ENCODE measurements around the gene KLHL17. TPM values are rescaled to one million over a fixed set of nuclear protein-coding genes. Genes with fewer than 3 reads are reported as not detected.

The KLHL17 gene
- total and polyA plus RNA-seq, 9 of the 15 experiments (the other 6 are each of a cell fraction or from before 2014, with no cell fraction given) = 0.14 to 84.8 (median 13.0) TPM

- peak; percentile 100 for TF ChIP-seq ZBTB12 (CRISPR knock-in tag; IDR thresholded peaks at IDR 0.05)
- TF ChIP-seq CTBP1 (IDR thresholded peaks at IDR 0.05; ENCODE audit: borderline replicate concordance) = peak; percentile 95
- TF ChIP-seq TEAD4 (IDR thresholded peaks at IDR 0.05; ENCODE audit: low read length) = peak; percentile 48
- peak; percentile 96; the same call in 1 of the 2 replicates for TF ChIP-seq TEAD4 (CRISPR knock-in tag; IDR thresholded peaks at IDR 0.05; ENCODE audit: borderline replicate concordance)
- TF ChIP-seq ZNF431 (CRISPR knock-in tag; IDR thresholded peaks at IDR 0.05) = peak; percentile 93
- peak; percentile 35 for TF ChIP-seq NEUROD1 (IDR thresholded peaks at IDR 0.05; ENCODE audit: borderline replicate concordance, low read depth, low read length, partially characterized antibody)
- TF ChIP-seq ZNF584 (CRISPR knock-in tag; IDR thresholded peaks at IDR 0.05; ENCODE audit: low read depth) = peak; percentile 87; the same call in 1 of the 2 replicates
- no peak for TF ChIP-seq MAFF (IDR thresholded peaks at IDR 0.05; ENCODE audit: low read length)
- no peak for TF ChIP-seq THAP7 (CRISPR knock-in tag; IDR thresholded peaks at IDR 0.05)
- TF ChIP-seq, protein P1, sequence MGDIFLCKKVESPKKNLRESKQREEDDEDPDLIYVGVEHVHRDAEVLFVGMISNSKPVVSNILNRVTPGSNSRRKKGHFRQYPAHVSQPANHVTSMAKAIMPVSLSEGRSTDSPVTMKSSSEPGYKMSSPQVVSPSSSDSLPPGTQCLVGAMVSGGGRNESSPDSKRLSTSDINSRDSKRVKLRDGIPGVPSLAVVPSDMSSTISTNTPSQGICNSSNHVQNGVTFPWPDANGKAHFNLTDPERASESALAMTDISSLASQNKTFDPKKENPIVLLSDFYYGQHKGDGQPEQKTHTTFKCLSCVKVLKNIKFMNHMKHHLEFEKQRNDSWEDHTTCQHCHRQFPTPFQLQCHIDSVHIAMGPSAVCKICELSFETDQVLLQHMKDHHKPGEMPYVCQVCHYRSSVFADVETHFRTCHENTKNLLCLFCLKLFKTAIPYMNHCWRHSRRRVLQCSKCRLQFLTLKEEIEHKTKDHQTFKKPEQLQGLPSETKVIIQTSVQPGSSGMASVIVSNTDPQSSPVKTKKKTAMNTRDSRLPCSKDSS (IDR thresholded peaks at IDR 0.05; ENCODE audit: low read depth, partially characterized antibody) = no peak
- peak; percentile 85 for TF ChIP-seq SMAD4 (CRISPR knock-in tag; conservative IDR thresholded peaks at IDR 0.05)
- peak; percentile 76; the same call in 1 of the 2 replicates for TF ChIP-seq RFX5 (IDR thresholded peaks at IDR 0.05; ENCODE audit: low read depth, low read length)
- peak; percentile 100 for TF ChIP-seq JUNB (CRISPR knock-in tag; conservative IDR thresholded peaks at IDR 0.05)
- TF ChIP-seq ZKSCAN3 (CRISPR knock-in tag; IDR thresholded peaks at IDR 0.05) = no peak
- peak; percentile 91 for TF ChIP-seq NR2C2 (CRISPR knock-in tag; IDR thresholded peaks at IDR 0.05)
- TF ChIP-seq NR2C2 (tag; IDR thresholded peaks at IDR 0.05) = peak; percentile 51; the same call in 1 of the 2 replicates
- TF ChIP-seq, protein P2, sequence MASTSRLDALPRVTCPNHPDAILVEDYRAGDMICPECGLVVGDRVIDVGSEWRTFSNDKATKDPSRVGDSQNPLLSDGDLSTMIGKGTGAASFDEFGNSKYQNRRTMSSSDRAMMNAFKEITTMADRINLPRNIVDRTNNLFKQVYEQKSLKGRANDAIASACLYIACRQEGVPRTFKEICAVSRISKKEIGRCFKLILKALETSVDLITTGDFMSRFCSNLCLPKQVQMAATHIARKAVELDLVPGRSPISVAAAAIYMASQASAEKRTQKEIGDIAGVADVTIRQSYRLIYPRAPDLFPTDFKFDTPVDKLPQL (IDR thresholded peaks at IDR 0.05; ENCODE audit: extremely low read depth, insufficient read length) = no peak
- TF ChIP-seq, protein P3, sequence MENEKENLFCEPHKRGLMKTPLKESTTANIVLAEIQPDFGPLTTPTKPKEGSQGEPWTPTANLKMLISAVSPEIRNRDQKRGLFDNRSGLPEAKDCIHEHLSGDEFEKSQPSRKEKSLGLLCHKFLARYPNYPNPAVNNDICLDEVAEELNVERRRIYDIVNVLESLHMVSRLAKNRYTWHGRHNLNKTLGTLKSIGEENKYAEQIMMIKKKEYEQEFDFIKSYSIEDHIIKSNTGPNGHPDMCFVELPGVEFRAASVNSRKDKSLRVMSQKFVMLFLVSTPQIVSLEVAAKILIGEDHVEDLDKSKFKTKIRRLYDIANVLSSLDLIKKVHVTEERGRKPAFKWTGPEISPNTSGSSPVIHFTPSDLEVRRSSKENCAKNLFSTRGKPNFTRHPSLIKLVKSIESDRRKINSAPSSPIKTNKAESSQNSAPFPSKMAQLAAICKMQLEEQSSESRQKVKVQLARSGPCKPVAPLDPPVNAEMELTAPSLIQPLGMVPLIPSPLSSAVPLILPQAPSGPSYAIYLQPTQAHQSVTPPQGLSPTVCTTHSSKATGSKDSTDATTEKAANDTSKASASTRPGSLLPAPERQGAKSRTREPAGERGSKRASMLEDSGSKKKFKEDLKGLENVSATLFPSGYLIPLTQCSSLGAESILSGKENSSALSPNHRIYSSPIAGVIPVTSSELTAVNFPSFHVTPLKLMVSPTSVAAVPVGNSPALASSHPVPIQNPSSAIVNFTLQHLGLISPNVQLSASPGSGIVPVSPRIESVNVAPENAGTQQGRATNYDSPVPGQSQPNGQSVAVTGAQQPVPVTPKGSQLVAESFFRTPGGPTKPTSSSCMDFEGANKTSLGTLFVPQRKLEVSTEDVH (IDR thresholded peaks at IDR 0.05; ENCODE audit: low read depth, partially characterized antibody) = peak; percentile 95
- peak; percentile 85 for TF ChIP-seq VEZF1 (CRISPR knock-in tag; IDR thresholded peaks at IDR 0.05)
- TF ChIP-seq SMARCA4 (IDR thresholded peaks at IDR 0.05) = 0 out of 2 replicates have a peak, but pooled peaks have one; percentile 14
These were observed 40.1 kb downstream of the KLHL17 start (continued) for GRCh38 chr1:1000357-1001056.
